GM19463 (cell line): ENCODE data around the gene SYS1.
"Not testable (repeated sequence)": the region's sequence is repeated elsewhere in the genome, so short reads cannot be mapped to it uniquely, and the experiment has no call there.

Source experiments
- ATAC-seq: cut with Tn5 transposase; IDR thresholded peaks from one replicate; pipeline ENCODE4 v1.9.1; 2021; ENCODE audit warnings: mild to moderate bottlenecking, moderate library complexity; ENCODE audit not compliant: unreplicated experiment

The SYS1 gene

GRCh38 chr20:45339084-45339483, 23.9 kb upstream of the SYS1 start:
- ATAC-seq = no peak

GRCh38 chr20:45339799-45340198, 23.2 kb upstream of the SYS1 start:
- ATAC-seq = no peak

GRCh38 chr20:45340236-45340847, 22.6 kb upstream of the SYS1 start:
- ATAC-seq = no peak

GRCh38 chr20:45340951-45341350, 22.0 kb upstream of the SYS1 start:
- ATAC-seq = no peak

GRCh38 chr20:45341579-45341938, 21.4 kb upstream of the SYS1 start:
- no peak for ATAC-seq

- no peak for ATAC-seq
Measured at GRCh38 chr20:45341939-45342854, 20.8 kb upstream of the SYS1 start.

- ATAC-seq = no peak
Measured at GRCh38 chr20:45342855-45343531, 20.0 kb upstream of the SYS1 start.

GRCh38 chr20:45343532-45344167, 19.3 kb upstream of the SYS1 start:
- ATAC-seq = no peak

- ATAC-seq = no peak
Measured at GRCh38 chr20:45344168-45344860, 18.6 kb upstream of the SYS1 start.

GRCh38 chr20:45345104-45345936, 17.6 kb upstream of the SYS1 start:
- ATAC-seq = no peak

GRCh38 chr20:45346291-45346718, 16.7 kb upstream of the SYS1 start:
- ATAC-seq = peak; percentile 31

- ATAC-seq = peak; percentile 12
Measured at GRCh38 chr20:45346851-45347250, 16.1 kb upstream of the SYS1 start.

- ATAC-seq = no peak
Measured at GRCh38 chr20:45347297-45347935, 15.5 kb upstream of the SYS1 start.

GRCh38 chr20:45347936-45348778, 14.8 kb upstream of the SYS1 start, which contains the start of gene SDC4:
Gene SDC4 (minus strand): TSS chr20:45348424. CDS start chr20:45348384, 40 bp downstream.
- ATAC-seq = peak; percentile 66

GRCh38 chr20:45350217-45350616, 12.7 kb upstream of the SYS1 start:
- ATAC-seq = no peak

- ATAC-seq = not testable (repeated sequence)
Measured at GRCh38 chr20:45350795-45351194, 12.2 kb upstream of the SYS1 start.

GRCh38 chr20:45352729-45353128, 10.2 kb upstream of the SYS1 start:
- ATAC-seq = no peak

GRCh38 chr20:45353746-45354145, 9.2 kb upstream of the SYS1 start:
- ATAC-seq = no peak
